Neural cell (in vitro differentiated cells): ENCODE results near the gene GGT5. TPM values are rescaled to one million over a fixed set of nuclear protein-coding genes. Genes with fewer than 3 reads are reported as not detected.

Experiments
- H2AFZ ChIP-seq: fragments of 200-600, 300-800 bp; sonication (generic), shearing (Covaris generic); 2 replicates; pipeline ENCODE4 v1.6.0; 2014; ENCODE audit warnings: low read depth, mild to moderate bottlenecking, antibody characterized with exemption, low read length, moderate library complexity
- H3F3A ChIP-seq: fragments of 200-600 bp; shearing (Covaris generic); 2 replicates; pipeline ENCODE4 v1.6.1; 2016; ENCODE audit warnings: mild to moderate bottlenecking, moderate library complexity, mixed read lengths, antibody characterized with exemption, low read length; ENCODE audit not compliant: insufficient read depth, poor library complexity, severe bottlenecking
- H3K27ac ChIP-seq: fragments of 200-600, 300-800 bp; sonication (generic), shearing (Covaris generic); 2 replicates; pipeline ENCODE4 v1.5.1; 2014; ENCODE audit warnings: mild to moderate bottlenecking, low read length, moderate library complexity
- H3K27me3 ChIP-seq: fragments of 300-800, 200-600 bp; sonication (generic), shearing (Covaris generic); 2 replicates; pipeline ENCODE4 v1.6.0; 2014; ENCODE audit warnings: mild to moderate bottlenecking, low read depth, low read length, moderate library complexity; ENCODE audit not compliant: insufficient read depth
- H3K36me3 ChIP-seq: fragments of 300-800, 200-600 bp; sonication (generic), shearing (Covaris generic); 2 replicates; pipeline ENCODE4 v1.5.1; 2014; ENCODE audit warnings: mild to moderate bottlenecking, antibody characterized with exemption, low read length, moderate library complexity; ENCODE audit not compliant: insufficient read depth
- H3K4me2 ChIP-seq: fragments of 300-800, 200-600 bp; sonication (generic), shearing (Covaris generic); 2 replicates; pipeline ENCODE4 v1.6.0; 2014; ENCODE audit warnings: mild to moderate bottlenecking, low read length
- H3K4me3 ChIP-seq: fragments of 300-800, 200-600 bp; sonication (generic), shearing (Covaris generic); 2 replicates; pipeline ENCODE4 v1.5.1; 2014; ENCODE audit warnings: mild to moderate bottlenecking, low read length, moderate library complexity
- H3K79me2 ChIP-seq: fragments of 200-600 bp; shearing (Covaris generic); replicated peaks from 2 replicates; pipeline ENCODE4 v1.6.0; 2014; ENCODE audit warnings: mild to moderate bottlenecking, low read length, moderate library complexity; ENCODE audit not compliant: insufficient read depth
- H3K9ac ChIP-seq: fragments of 300-800, 200-600 bp; sonication (generic), shearing (Covaris generic); 2 replicates; pipeline ENCODE4 v1.6.1; 2016; ENCODE audit warnings: mild to moderate bottlenecking, low read length, mixed read lengths
- H3K9me2 ChIP-seq: fragments of 200-600 bp; shearing (Covaris generic); 2 replicates; pipeline ENCODE4 v1.6.1; 2016; ENCODE audit warnings: mild to moderate bottlenecking, low read length, mixed read lengths; ENCODE audit not compliant: insufficient read depth
- H3K9me3 ChIP-seq: fragments of 200-600, 300-800 bp; sonication (generic), shearing (Covaris generic); 2 replicates; pipeline ENCODE4 v1.6.1; 2016; ENCODE audit warnings: mild to moderate bottlenecking, mixed run types, low read length, moderate library complexity, mixed read lengths
- H4K20me1 ChIP-seq: fragments of 200-600 bp; shearing (Covaris generic); 2 replicates; pipeline ENCODE4 v1.6.1; 2016; ENCODE audit warnings: mild to moderate bottlenecking, mixed run types; ENCODE audit not compliant: insufficient read depth
- EP300 ChIP-seq: fragments of 450-650 bp; conservative IDR thresholded peaks from 2 replicates; pipeline ENCODE4 v1.6.1; 2014; ENCODE audit warnings: antibody characterized with exemption, mild to moderate bottlenecking, moderate library complexity; ENCODE audit not compliant: poor library complexity, severe bottlenecking
- EZH2 ChIP-seq: fragments of 200-600, 300-800 bp; shearing (Covaris generic), sonication (generic); IDR thresholded peaks from 2 replicates; pipeline ENCODE4 v1.6.1; 2014; ENCODE audit warnings: antibody characterized with exemption, low read length, borderline replicate concordance, mild to moderate bottlenecking; ENCODE audit not compliant: insufficient read depth, poor library complexity, severe bottlenecking
- MXI1 ChIP-seq: fragments of 450-650 bp; conservative IDR thresholded peaks from 2 replicates; pipeline ENCODE4 v1.6.1; 2014; ENCODE audit warnings: antibody characterized with exemption, mild to moderate bottlenecking; ENCODE audit not compliant: poor library complexity, severe bottlenecking
- POLR2AphosphoS5 ChIP-seq: IDR thresholded peaks from 2 replicates; pipeline ENCODE4 v1.6.1; 2012
- RAD21 ChIP-seq: fragments of 450-650 bp; conservative IDR thresholded peaks from 2 replicates; pipeline ENCODE4 v1.6.1; 2014; ENCODE audit warnings: antibody characterized with exemption, mild to moderate bottlenecking, moderate library complexity
- SMC3 ChIP-seq: fragments of 450-650 bp; conservative IDR thresholded peaks from 2 replicates; pipeline ENCODE4 v1.6.1; 2014; ENCODE audit warnings: antibody characterized with exemption, mild to moderate bottlenecking, moderate library complexity; ENCODE audit not compliant: poor library complexity
- TAF1 ChIP-seq: IDR thresholded peaks from 2 replicates; pipeline ENCODE4 v1.6.1; 2012; ENCODE audit warnings: low read depth
- polyA plus RNA-seq: library from polyadenylated mRNA; depleted of rRNA; stranded (reverse); fragments of >200 nt; gene quantifications from 2 replicates; pipeline ENCODE4 v1.2.3, GENCODE V29; 2014
- TF ChIP-seq, protein P1 (sequence below): IDR thresholded peaks from 2 replicates; pipeline ENCODE4 v1.6.1; 2012; ENCODE audit warnings: borderline replicate concordance
- TF ChIP-seq, protein P2 (sequence below): fragments of 450-650 bp; IDR thresholded peaks from 2 replicates; pipeline ENCODE4 v1.5.1; 2014; ENCODE audit warnings: antibody characterized with exemption, mild to moderate bottlenecking, moderate library complexity; ENCODE audit not compliant: poor library complexity, severe bottlenecking

GGT5 gene
- polyA plus RNA-seq, 1 donor from 2014 or later = 0.12 TPM

DNA sequence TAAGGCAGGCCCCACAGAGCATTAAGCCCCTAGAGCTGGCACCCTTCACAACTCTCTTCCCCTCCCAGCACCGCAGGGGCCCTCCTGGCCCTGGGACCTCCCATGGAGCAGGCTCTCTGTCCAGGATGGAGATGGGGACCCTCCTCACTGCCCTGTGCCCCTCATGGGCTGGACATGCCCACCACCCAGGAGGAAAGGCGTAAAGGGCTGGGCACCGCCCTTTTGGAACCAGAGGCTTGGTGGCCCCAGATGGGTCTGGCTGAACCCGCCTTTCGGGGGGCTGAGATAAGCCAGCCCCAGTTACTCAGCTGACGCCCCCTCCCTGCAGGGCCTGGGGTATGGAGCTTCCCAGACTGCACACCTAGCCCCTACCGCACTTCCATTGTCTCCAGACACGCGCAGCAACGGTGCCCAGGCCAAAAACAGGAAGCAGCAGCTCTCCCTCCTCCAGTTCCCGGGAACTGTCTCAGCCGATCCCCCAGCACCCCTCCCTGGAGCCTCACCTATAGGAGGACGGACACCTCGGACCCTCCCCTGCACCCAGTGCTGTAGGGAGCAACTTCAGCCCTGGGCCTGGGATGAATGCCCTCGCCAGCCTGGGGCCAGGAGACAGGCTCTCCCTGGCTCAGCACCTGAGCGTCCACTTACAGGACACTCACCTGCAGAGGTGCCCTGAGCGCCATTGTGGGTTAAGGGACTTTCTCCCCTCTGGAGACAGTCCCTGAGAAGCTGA is 65.2 kb downstream of the GGT5 start:
- Histone ChIP-seq H4K20me1 (no peaks in the 10 kb centered on the region), H3K79me2 (no peaks in the 10 kb centered on the region), H3K27me3 (no peaks in the 10 kb centered on the region), H3K27ac (no peak overlapping the region), H3K4me2 (no peak overlapping the region), H3K9me2 (no peaks in the 10 kb centered on the region), H3K9me3 (no peaks in the 10 kb centered on the region), H3F3A (no peaks in the 10 kb centered on the region), H3K36me3 (no peaks in the 10 kb centered on the region), H2AFZ (no peak overlapping the region), H3K9ac (no peak overlapping the region), H3K4me3 (no peak overlapping the region)
- no peak for TF ChIP-seq TAF1
- TF ChIP-seq, protein P1, sequence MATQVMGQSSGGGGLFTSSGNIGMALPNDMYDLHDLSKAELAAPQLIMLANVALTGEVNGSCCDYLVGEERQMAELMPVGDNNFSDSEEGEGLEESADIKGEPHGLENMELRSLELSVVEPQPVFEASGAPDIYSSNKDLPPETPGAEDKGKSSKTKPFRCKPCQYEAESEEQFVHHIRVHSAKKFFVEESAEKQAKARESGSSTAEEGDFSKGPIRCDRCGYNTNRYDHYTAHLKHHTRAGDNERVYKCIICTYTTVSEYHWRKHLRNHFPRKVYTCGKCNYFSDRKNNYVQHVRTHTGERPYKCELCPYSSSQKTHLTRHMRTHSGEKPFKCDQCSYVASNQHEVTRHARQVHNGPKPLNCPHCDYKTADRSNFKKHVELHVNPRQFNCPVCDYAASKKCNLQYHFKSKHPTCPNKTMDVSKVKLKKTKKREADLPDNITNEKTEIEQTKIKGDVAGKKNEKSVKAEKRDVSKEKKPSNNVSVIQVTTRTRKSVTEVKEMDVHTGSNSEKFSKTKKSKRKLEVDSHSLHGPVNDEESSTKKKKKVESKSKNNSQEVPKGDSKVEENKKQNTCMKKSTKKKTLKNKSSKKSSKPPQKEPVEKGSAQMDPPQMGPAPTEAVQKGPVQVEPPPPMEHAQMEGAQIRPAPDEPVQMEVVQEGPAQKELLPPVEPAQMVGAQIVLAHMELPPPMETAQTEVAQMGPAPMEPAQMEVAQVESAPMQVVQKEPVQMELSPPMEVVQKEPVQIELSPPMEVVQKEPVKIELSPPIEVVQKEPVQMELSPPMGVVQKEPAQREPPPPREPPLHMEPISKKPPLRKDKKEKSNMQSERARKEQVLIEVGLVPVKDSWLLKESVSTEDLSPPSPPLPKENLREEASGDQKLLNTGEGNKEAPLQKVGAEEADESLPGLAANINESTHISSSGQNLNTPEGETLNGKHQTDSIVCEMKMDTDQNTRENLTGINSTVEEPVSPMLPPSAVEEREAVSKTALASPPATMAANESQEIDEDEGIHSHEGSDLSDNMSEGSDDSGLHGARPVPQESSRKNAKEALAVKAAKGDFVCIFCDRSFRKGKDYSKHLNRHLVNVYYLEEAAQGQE = no peak

DNA sequence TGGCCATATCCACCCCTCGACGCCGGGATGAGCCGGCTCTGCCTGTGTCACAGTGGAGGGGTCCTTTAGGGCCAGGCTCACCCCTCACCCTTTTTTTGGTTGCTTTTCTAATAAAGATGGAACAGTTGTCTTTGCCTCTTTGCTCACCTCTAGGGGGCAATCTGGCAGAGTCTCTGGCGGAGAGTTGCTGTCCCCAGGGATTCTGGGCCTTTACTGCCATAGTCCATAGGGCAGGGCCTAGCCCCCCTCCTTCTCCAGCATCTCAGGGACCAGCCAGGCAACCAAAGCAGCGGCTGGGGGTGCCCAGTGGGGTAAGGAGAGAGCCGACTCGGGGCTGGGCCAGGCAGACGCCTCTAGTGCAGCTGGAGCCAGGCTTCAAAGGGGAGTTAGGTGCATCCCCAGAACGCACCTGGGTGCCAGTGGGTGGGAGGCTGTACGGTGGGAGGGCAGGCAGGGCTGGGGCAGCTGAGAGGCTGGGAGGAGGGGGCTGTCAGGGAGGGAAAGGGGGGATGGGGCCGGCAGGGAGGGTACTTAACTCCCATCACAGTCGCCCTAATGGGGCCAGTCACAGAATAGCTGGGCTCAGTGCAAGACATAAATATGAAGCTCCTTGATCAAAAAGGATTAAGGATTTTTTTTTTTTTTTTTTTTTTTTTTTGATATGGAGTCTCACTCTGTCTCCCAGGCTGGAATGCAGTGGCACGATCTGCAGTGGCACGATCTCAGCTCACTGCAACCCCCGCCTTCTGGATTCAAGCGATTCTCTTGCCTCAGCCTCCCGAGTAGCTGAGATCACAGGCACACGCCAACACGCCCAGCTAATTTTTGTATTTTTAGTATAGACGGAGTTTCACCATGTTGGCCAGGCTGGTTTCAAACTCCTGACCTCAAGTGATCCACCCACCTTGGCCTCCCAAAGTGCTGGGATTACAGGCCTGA is 66.1 kb downstream of the GGT5 start:
- no peaks in the 10 kb centered on the region for H4K20me1 ChIP-seq
- no peaks in the 10 kb centered on the region for H3K27me3 ChIP-seq
- no peak overlapping the region for H3K27ac ChIP-seq
- TF ChIP-seq, protein P2, sequence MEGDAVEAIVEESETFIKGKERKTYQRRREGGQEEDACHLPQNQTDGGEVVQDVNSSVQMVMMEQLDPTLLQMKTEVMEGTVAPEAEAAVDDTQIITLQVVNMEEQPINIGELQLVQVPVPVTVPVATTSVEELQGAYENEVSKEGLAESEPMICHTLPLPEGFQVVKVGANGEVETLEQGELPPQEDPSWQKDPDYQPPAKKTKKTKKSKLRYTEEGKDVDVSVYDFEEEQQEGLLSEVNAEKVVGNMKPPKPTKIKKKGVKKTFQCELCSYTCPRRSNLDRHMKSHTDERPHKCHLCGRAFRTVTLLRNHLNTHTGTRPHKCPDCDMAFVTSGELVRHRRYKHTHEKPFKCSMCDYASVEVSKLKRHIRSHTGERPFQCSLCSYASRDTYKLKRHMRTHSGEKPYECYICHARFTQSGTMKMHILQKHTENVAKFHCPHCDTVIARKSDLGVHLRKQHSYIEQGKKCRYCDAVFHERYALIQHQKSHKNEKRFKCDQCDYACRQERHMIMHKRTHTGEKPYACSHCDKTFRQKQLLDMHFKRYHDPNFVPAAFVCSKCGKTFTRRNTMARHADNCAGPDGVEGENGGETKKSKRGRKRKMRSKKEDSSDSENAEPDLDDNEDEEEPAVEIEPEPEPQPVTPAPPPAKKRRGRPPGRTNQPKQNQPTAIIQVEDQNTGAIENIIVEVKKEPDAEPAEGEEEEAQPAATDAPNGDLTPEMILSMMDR = peak; percentile 16
- TF ChIP-seq SMC3 = no peak
- H3K9me3 ChIP-seq = no peaks in the 10 kb centered on the region
- no peak overlapping the region for H3K4me2 ChIP-seq
- H3K79me2 ChIP-seq = no peaks in the 10 kb centered on the region
- H3K9me2 ChIP-seq = no peaks in the 10 kb centered on the region
- H2AFZ ChIP-seq = no peak overlapping the region
- H3K4me3 ChIP-seq = no peak overlapping the region
- no peaks in the 10 kb centered on the region for H3F3A ChIP-seq
- H3K36me3 ChIP-seq = no peaks in the 10 kb centered on the region
- no peak overlapping the region for H3K9ac ChIP-seq

DNA sequence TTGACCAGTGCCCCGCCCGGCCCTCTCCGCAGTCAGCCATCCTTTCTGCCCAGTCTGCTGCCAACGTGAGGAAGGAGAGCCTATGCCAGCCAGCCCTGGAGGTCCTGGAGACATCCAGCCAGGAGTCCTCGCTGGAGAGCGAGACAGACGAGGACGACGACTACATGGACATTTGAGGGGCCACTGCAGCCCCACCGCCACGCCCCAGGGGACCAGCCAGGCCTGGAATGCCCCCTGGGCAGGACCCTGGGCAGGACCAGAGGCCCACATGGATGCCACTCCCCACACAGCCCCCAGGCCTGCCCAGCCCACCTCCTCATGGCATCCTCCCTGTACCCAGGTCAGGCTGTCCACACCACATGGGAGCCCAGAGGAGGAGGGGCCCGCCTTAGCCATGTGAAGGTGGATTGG is 66.9 kb downstream of the GGT5 start:
- H3K27ac ChIP-seq = no peak overlapping the region
- no peaks in the 10 kb centered on the region for H3K27me3 ChIP-seq

More for the DNA sequence above, 66.9 kb downstream of the GGT5 start:
- no peaks in the 10 kb centered on the region for H3K9me3 ChIP-seq
- no peaks in the 10 kb centered on the region for H3K9me2 ChIP-seq
- no peaks in the 10 kb centered on the region for H3K79me2 ChIP-seq
- no peaks in the 10 kb centered on the region for H3K36me3 ChIP-seq
- no peak overlapping the region for H3K4me3 ChIP-seq
- no peak for TF ChIP-seq EP300
- TF ChIP-seq TAF1 = no peak
- TF ChIP-seq POLR2AphosphoS5 = no peak
- TF ChIP-seq RAD21 = no peak
- TF ChIP-seq, protein P2 = no peak
- no peak for TF ChIP-seq SMC3
- no peak for TF ChIP-seq EZH2
- TF ChIP-seq MXI1 = no peak
- H3K9ac ChIP-seq = no peak overlapping the region
- H2AFZ ChIP-seq = no peak overlapping the region
- H4K20me1 ChIP-seq = no peaks in the 10 kb centered on the region
- H3K4me2 ChIP-seq = no peak overlapping the region
- H3F3A ChIP-seq = no peaks in the 10 kb centered on the region
